Heart right ventricle (tissue), 16 donors: ENCODE data around the gene KIF26A. TPM values are rescaled to one million over a fixed set of nuclear protein-coding genes. Genes with fewer than 3 reads are reported as not detected.
A peak's percentile ranks its signal among the peaks of the same experiment; 100 is the strongest.

ENCODE experiments used
- ATAC-seq, 8 donors: fragments of 200-7000 bp; cut with Tn5 transposase; one replicate each; pipeline ENCODE4 v1.9.1; 2020; ENCODE audit warnings: mild to moderate bottlenecking in 8 of 8, moderate library complexity in 8 of 8, moderate number of reproducible peaks in 1 of 8
- DNase-seq, 2 donors: peaks; one replicate each; pipeline ENCODE4 v3.0.0-alpha.2; 2020
- H3K27ac ChIP-seq, 10 donors: fragments of 200-600 bp; sonication (generic) in 2 of 10; one replicate each; pipeline versions ENCODE4 v1.5.0 to v1.8.0; 2020 to 2022; ENCODE audit warnings: mild to moderate bottlenecking in 3 of 10
- H3K27me3 ChIP-seq, 7 donors: fragments of 200-600 bp; one replicate each; pipeline ENCODE4 v1.8.0; 2021 to 2022; ENCODE audit warnings: mild to moderate bottlenecking in 2 of 7
- H3K36me3 ChIP-seq, 9 donors: fragments of 200-600 bp; sonication (generic) in 1 of 9; one replicate each; pipeline versions ENCODE4 v1.5.0 to v1.8.0; 2020 to 2022; ENCODE audit warnings: mild to moderate bottlenecking in 2 of 9
- H3K4me1 ChIP-seq, 9 donors: fragments of 200-600 bp; sonication (generic) in 1 of 9; one replicate each; pipeline versions ENCODE4 v1.5.0 to v1.8.0; 2020 to 2022; ENCODE audit warnings: mild to moderate bottlenecking in 4 of 9
- H3K4me3 ChIP-seq, 10 donors: fragments of 200-600 bp; sonication (generic) in 2 of 10; one replicate each; pipeline versions ENCODE4 v1.5.0 to v1.8.0; 2020 to 2022; ENCODE audit warnings: mild to moderate bottlenecking in 7 of 10, moderate library complexity in 2 of 10
- H3K9me3 ChIP-seq, 11 donors: fragments of 200-600 bp in 10 of 11; sonication (generic) in 2 of 11; one replicate each; pipeline versions ENCODE4 v1.5.0 to v1.8.0; 2013 to 2022; ENCODE audit warnings: mild to moderate bottlenecking in 2 of 11, control low read depth in 1 of 11, moderate library complexity in 1 of 11
- CTCF ChIP-seq, 9 donors: fragments of 200-600 bp; sonication (generic) in 2 of 9; IDR thresholded peaks; one replicate each; pipeline versions ENCODE4 v1.5.0 to v1.8.0; 2021 to 2022; ENCODE audit warnings: antibody characterized with exemption in 9 of 9, mild to moderate bottlenecking in 5 of 9, moderate library complexity in 1 of 9
- WGBS, 2 donors: extraction: QIAGEN DNeasy Blood & Tissue Kit; methylation state at CpG; one replicate each; pipeline ENCODE4 v1.1.7; 2013; ENCODE audit warnings: inconsistent platforms in 1 of 2; 5-methylcytosine and 5-hydroxymethylcytosine counted together
- intact Hi-C, 10 donors: fragments of 100-400 bp; cut with DNase I; formaldehyde crosslinking; loops; one replicate each; pipeline versions ENCODE4 v1.11.1 to v1.14.2; 2022
- polyA plus RNA-seq, 2 donors: library from polyadenylated mRNA; stranded (reverse); fragments of 200-250 nt; gene quantifications; one replicate each; pipeline ENCODE4 v1.2.3, GENCODE V29; 2013
- total RNA-seq, 10 donors: library from RNA; stranded (reverse); fragmentation: NEBNext Ultra II Directional in 3 of 10; extraction: Animal tissue kit (Norgen Biotek cat#: 25700) in 3 of 10; gene quantifications; one replicate each; pipeline versions ENCODE4 v1.2.1 to v1.2.4, GENCODE V29; 2021 to 2023
- donor health status: Arrhythmogenic right ventricular cardiomyopathy.
- donor health status: ischemic (EF 13 %, LVEDD 7.1; RV severe dilation, severe dysfunction).
- donor health status: healthy with polysubstance abuse.
- donor health status: DM: no; HTN: yes; CAD: no.
- donor health status: DM: no; HTN: no; CAD: no.
- donor health status: ischemic (EF 25% LVEDD 6.9; RV normal size, moderate dysfunction).
- donor health status: ischemic (EF 25% LVEDD 5.7; RV mildly dilated, moderate dysfunction).
- donor health status: healthy.
- donor health status: DM: yes; HTN: yes; CAD: no.
- donor health status: Ischemic cardiomyopathy.
- donor health status: ischemic (EF 35%, LVEDD 5.7; RV mildly dilated, moderate dysfunction).
- donor health status: nonischemic (EF 11% LVEDD 7.7; RV severe dilation, severe dysfunction).
- donor health status: DM: yes; HTN: yes; CAD: no.
- donor health status: PGD.
- donor health status: ischemic (EF 29% LVEDD 5.4; RV normal size, mild dysfunction).
- donor health status: nonischemic (EF 23%, LVEDD 6.1; RV moderate dilation, normal function).

Gene KIF26A
- total and polyA plus RNA-seq, 12 donors, result 4.1 to 12.2 (median 6.6) TPM

- Histone ChIP-seq H3K27me3 (peaks cover 11 to 56% (median 46%) of the 10 kb centered on the region in 7 donors), H3K4me3 (no peak overlapping the region), H3K4me1 (peaks cover 15 to 30% (median 28%) of the 10 kb centered on the region in 9 donors), H3K9me3 (peaks cover 0 to 20% (median 9%) of the 10 kb centered on the region in 11 donors), H3K36me3 (no peaks in the 10 kb centered on the region), H3K27ac (no peak overlapping the region)
- intact Hi-C loops, result loop anchor here in 5 of 10 donors (5.0 to 10.0 kb wide), 4 partner anchors 56 to 504 kb away; no protein-coding TSS in a partner anchor
- WGBS, 2 donors, result 86 to 90% methylated on average over 9 of the region's 9 CpGs
- TF ChIP-seq CTCF (IDR thresholded peaks at IDR 0.05), result no peak
- DNase-seq (no peak), ATAC-seq (no peak)
Measured at GRCh38 chr14:104133496-104133895, 4.9 kb upstream of the KIF26A start.

GRCh38 chr14:104134061-104134965 is 4.1 kb upstream of the KIF26A start:
- Histone ChIP-seq H3K36me3 (no peaks in the 10 kb centered on the region), H3K4me1 (peaks cover 15 to 36% (median 31%) of the 10 kb centered on the region in 9 donors), H3K4me3 (no peak overlapping the region), H3K27me3 (peaks cover 11 to 64% (median 50%) of the 10 kb centered on the region in 7 donors), H3K9me3 (peaks cover 0 to 14% (median 8%) of the 10 kb centered on the region in 11 donors), H3K27ac (no peak overlapping the region)
- ATAC-seq (no peak), DNase-seq (peak in 1 of 2 donors; percentile 9)
- WGBS, 2 donors, result 62 to 70% methylated on average over 31 of the region's 31 CpGs
- intact Hi-C loops, result loop anchor here in 5 of 10 donors (5.0 to 10.0 kb wide), 4 partner anchors 57 to 503 kb away; no protein-coding TSS in a partner anchor
- TF ChIP-seq CTCF (IDR thresholded peaks at IDR 0.05), result no peak

DNA sequence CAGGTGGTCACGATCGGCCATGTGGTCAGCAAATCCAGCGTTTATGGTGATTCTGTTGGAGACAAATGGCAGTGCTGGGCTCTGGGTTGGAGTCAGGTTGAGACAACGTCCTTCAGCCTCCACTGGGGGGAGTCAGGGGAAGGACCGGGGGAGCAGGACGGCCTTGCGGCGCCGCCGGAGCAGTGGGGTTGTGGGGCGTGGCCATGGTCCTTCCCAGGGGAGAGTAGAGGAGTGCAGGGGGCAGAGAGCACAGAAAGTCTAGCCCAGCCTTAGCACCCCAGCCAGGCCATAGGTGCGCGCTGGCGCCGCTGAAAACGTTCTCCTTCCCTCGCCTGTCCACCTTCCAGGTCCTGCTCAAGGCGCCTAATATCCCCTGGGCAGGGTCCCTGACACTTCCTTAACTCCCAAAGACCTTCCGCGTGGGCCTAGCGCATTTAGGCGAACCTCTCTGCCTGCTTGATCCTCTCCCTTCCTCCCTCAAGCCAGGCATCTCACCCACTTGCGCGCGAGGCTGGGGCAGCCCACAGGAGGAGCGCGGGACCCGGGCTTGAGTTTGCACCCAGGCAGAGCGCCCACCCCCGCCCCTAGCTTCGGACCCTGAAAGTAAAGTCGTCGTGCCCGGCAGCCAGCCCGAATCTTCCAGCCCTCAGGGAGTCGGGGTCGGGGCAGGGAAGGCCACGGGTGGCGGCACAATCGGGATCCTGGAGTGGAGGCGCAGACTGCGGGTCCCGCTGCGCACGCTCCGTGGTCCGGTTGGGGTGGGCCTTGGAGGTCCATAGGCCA is 3.1 kb upstream of the KIF26A start:
- Histone ChIP-seq H3K36me3 (no peaks in the 10 kb centered on the region), H3K27me3 (peaks cover 11 to 74% (median 50%) of the 10 kb centered on the region in 7 donors), H3K4me3 (peak overlapping the region in 3 of 10 donors; percentile 15 to 31 (median 17)), H3K27ac (no peak overlapping the region), H3K9me3 (peaks cover 0 to 4% (median 0%) of the 10 kb centered on the region in 11 donors), H3K4me1 (peaks cover 15 to 46% (median 37%) of the 10 kb centered on the region in 9 donors)
- ATAC-seq (no peak), DNase-seq (peak in 1 of 2 donors; percentile 17)
- intact Hi-C loops, result loop anchor here in 8 of 10 donors (5.0 to 10.0 kb wide), 9 partner anchors 87 to 507 kb away; no protein-coding TSS in a partner anchor
- 3 to 4% methylated on average over 46 to 47 of the region's 47 CpGs for WGBS, 2 donors
- peak in 6 of 9 donors; percentile 13 to 41 (median 24) for TF ChIP-seq CTCF (IDR thresholded peaks at IDR 0.05)
